Measurements from ENCODE around the gene ERICH6B. TPM values are rescaled to one million over a fixed set of nuclear protein-coding genes. Genes with fewer than 3 reads are reported as not detected.
"Not testable (repeated sequence)": the region's sequence is repeated elsewhere in the genome, so short reads cannot be mapped to it uniquely, and the experiment has no call there.

Gene ERICH6B
- polyA plus RNA-seq, 3 donors, result not detected

- no peak overlapping the region for H2AFZ ChIP-seq (ENCODE audit: insufficient read depth, low read depth, low read length, poor library complexity, severe bottlenecking)
- intact Hi-C loops (cut with micrococcal nuclease), result no loop called here
- H3K27me3 ChIP-seq (ENCODE audit: control insufficient read depth in 2 of 2, insufficient read depth in 2 of 2, low read length in 2 of 2), result no peaks in the 10 kb centered on the region
- H3K4me2 ChIP-seq (replicated peaks; ENCODE audit: extremely low read depth, low read length, poor library complexity, severe bottlenecking), result no peak overlapping the region
- no peaks in the 10 kb centered on the region for H4K20me1 ChIP-seq (ENCODE audit: insufficient read depth, low read length)
- Mint-ChIP-seq H3K4me3 (no peak overlapping the region), H3K36me3 (no peaks in the 10 kb centered on the region), H3K27ac (no peak overlapping the region), H3K4me1 (peaks cover 5% of the 10 kb centered on the region), H3K9me3 (peaks cover 0 to 9% (median under 1%) of the 10 kb centered on the region in 7 donors), H3K27me3 (ENCODE audit: low read depth in 3 of 3) (peaks cover 2 to 3% (median 2%) of the 10 kb centered on the region in 3 donors)
- H3K4me3 ChIP-seq (replicated peaks in 1 of 3; ENCODE audit: low read depth in 2 of 3, low read length in 3 of 3), result no peak overlapping the region
- TF ChIP-seq CTCF (IDR thresholded peaks at IDR 0.05), result no peak
- no peaks in the 10 kb centered on the region for H3K9me3 ChIP-seq (replicated peaks in 1 of 2; ENCODE audit: control insufficient read depth in 1 of 2, insufficient read depth in 1 of 2, low read length in 2 of 2)
- no peak overlapping the region for H3K27ac ChIP-seq (ENCODE audit: low read depth in 1 of 2, low read length in 2 of 2)
- no peaks in the 10 kb centered on the region for H3K79me2 ChIP-seq (ENCODE audit: insufficient read depth, low read length)
- H3K9ac ChIP-seq (ENCODE audit: insufficient read depth, low read length, poor library complexity, severe bottlenecking), result no peak overlapping the region
- no peaks in the 10 kb centered on the region for H3K36me3 ChIP-seq (replicated peaks in 1 of 2; ENCODE audit: control insufficient read depth in 1 of 2, insufficient read depth in 2 of 2, low read length in 2 of 2)
- H3K4me1 ChIP-seq (ENCODE audit: control insufficient read depth in 1 of 2, insufficient read depth in 2 of 2, low read length in 2 of 2), result no peaks in the 10 kb centered on the region
- no peak for DNase-seq
- 100% methylated on average over 1 of the region's 1 CpG for WGBS (ENCODE audit: insufficient coverage)
These were observed 46.6 kb upstream of the ERICH6B start for GRCh38 chr13:45662162-45662561.

GRCh38 chr13:45660458-45660857 is 44.9 kb upstream of the ERICH6B start:
- H3K36me3 Mint-ChIP-seq; H3K9ac ChIP-seq (ENCODE audit: insufficient read depth, low read length, poor library complexity, severe bottlenecking); H3K4me3 Mint-ChIP-seq; H3K27me3 ChIP-seq (ENCODE audit: control insufficient read depth in 2 of 2, insufficient read depth in 2 of 2, low read length in 2 of 2); H3K27ac ChIP-seq (ENCODE audit: low read depth in 1 of 2, low read length in 2 of 2); intact Hi-C loops (cut with micrococcal nuclease); H4K20me1 ChIP-seq (ENCODE audit: insufficient read depth, low read length); H3K36me3 ChIP-seq (replicated peaks in 1 of 2; ENCODE audit: control insufficient read depth in 1 of 2, insufficient read depth in 2 of 2, low read length in 2 of 2); H3K79me2 ChIP-seq (ENCODE audit: insufficient read depth, low read length); H3K4me2 ChIP-seq (replicated peaks; ENCODE audit: extremely low read depth, low read length, poor library complexity, severe bottlenecking); H3K4me1 ChIP-seq (ENCODE audit: control insufficient read depth in 1 of 2, insufficient read depth in 2 of 2, low read length in 2 of 2); H3K4me1 Mint-ChIP-seq; H3K27me3 Mint-ChIP-seq (ENCODE audit: low read depth in 3 of 3); H3K9me3 Mint-ChIP-seq; H3K4me3 ChIP-seq (replicated peaks in 1 of 3; ENCODE audit: low read depth in 2 of 3, low read length in 3 of 3); H3K27ac Mint-ChIP-seq; H2AFZ ChIP-seq (ENCODE audit: insufficient read depth, low read depth, low read length, poor library complexity, severe bottlenecking); H3K9me3 ChIP-seq (replicated peaks in 1 of 2; ENCODE audit: control insufficient read depth in 1 of 2, insufficient read depth in 1 of 2, low read length in 2 of 2): not testable (repeated sequence)
- peak in 1 of 3 donors; percentile 52 for DNase-seq
- no CpG with 5 or more reads among the region's 1 CpG for WGBS (ENCODE audit: insufficient coverage)
